A673 (cell line): ENCODE results near the gene SCCPDH.

Source experiments
- CTCF ChIP-seq: fragments of 300-800, 200-600 bp; sonication (generic); conservative IDR thresholded peaks from 2 replicates; pipeline ENCODE4 v1.5.1; 2017; ENCODE audit warnings: low read depth, mild to moderate bottlenecking, antibody characterized with exemption, low read length, moderate library complexity, mixed read lengths
- EZH2 ChIP-seq: fragments of 200-600 bp; sonication (generic); IDR thresholded peaks from 2 replicates; pipeline ENCODE4 v1.6.1; 2017; ENCODE audit warnings: borderline replicate concordance, low read depth, mild to moderate bottlenecking, mixed read lengths, antibody characterized with exemption, low read length; ENCODE audit not compliant: poor library complexity, severe bottlenecking

DNA sequence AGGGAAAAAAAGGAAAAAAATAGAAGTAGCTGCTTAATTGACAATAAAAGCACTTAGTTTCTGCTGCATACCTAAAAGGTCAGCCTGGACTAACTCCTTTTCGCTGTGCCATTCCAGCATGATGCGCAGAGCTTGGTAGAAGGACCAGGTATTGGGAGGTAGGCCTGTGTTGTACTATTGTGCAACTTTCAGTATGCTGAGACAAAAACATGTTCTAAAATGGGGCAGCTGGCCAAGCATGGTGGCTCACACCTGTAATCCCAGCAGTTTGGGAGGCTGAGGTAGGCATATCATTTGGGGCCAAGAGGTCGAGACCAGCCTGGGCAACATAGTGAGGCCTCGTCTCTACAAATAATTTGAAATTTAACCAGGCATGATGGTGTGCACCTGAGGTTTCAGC, 15.0 kb upstream of the SCCPDH start:
- TF ChIP-seq CTCF (no peak), EZH2 (no peak)
